ENCODE data around the gene NANOS3. TPM values are rescaled to one million over a fixed set of nuclear protein-coding genes. Genes with fewer than 3 reads are reported as not detected.

Gene NANOS3
- total and polyA plus RNA-seq, 2 of the 13 experiments (the other 11 are each of a cell fraction or from before 2014, with no cell fraction given) = 0.21 TPM; not detected in 1

GRCh38 chr19:13880059-13881043 is 3.4 kb downstream of the NANOS3 start (continued):
- TF ChIP-seq ZSCAN30 (CRISPR knock-in tag; IDR thresholded peaks at IDR 0.05) = no peak
- peak; percentile 45; the same call in 1 of the 2 replicates for TF ChIP-seq ZNF800 (CRISPR knock-in tag; IDR thresholded peaks at IDR 0.05)
- TF ChIP-seq SAP130 (CRISPR knock-in tag; IDR thresholded peaks at IDR 0.05; ENCODE audit: low read depth) = peak; percentile 80
- no peak for TF ChIP-seq KLF13 (CRISPR knock-in tag; IDR thresholded peaks at IDR 0.05)
- peak in 1 of 2 experiments; percentile 13; a peak in 1 of 4 replicates for TF ChIP-seq EP300 (IDR thresholded peaks at IDR 0.05; ENCODE audit: low read depth in 2 of 2, low read length in 2 of 2)
- TF ChIP-seq EP300 (CRISPR knock-in tag; IDR thresholded peaks at IDR 0.05; ENCODE audit: borderline replicate concordance) = no peak; the same call in 1 of the 2 replicates
- TF ChIP-seq TRIM24 (CRISPR knock-in tag; IDR thresholded peaks at IDR 0.05) = no peak
- TF ChIP-seq GATAD2A (CRISPR knock-in tag; IDR thresholded peaks at IDR 0.05) = peak; percentile 63
- TF ChIP-seq MBNL3 (CRISPR knock-in tag; conservative IDR thresholded peaks at IDR 0.05) = no peak
- no peak for TF ChIP-seq SPEN (CRISPR knock-in tag; IDR thresholded peaks at IDR 0.05; ENCODE audit: low read depth)
- peak; percentile 100 for TF ChIP-seq RAD21 (CRISPR knock-in tag; IDR thresholded peaks at IDR 0.05)
- no peak for TF ChIP-seq ZNF33B (CRISPR knock-in tag; IDR thresholded peaks at IDR 0.05)
- TF ChIP-seq NONO (IDR thresholded peaks at IDR 0.05) = no peak
- peak; percentile 54; the same call in 1 of the 2 replicates for TF ChIP-seq NONO (CRISPR knock-in tag; conservative IDR thresholded peaks at IDR 0.05)
- TF ChIP-seq SMAD3 (CRISPR knock-in tag; IDR thresholded peaks at IDR 0.05) = peak; percentile 79; the same call in 1 of the 2 replicates
- no peak for TF ChIP-seq RBFOX2 (IDR thresholded peaks at IDR 0.05; ENCODE audit: low read depth, low read length)
- no peak for TF ChIP-seq FOXJ3 (CRISPR knock-in tag; IDR thresholded peaks at IDR 0.05; ENCODE audit: borderline replicate concordance)
- no peak for TF ChIP-seq PHF20 (CRISPR knock-in tag; IDR thresholded peaks at IDR 0.05)
- TF ChIP-seq, protein P1, sequence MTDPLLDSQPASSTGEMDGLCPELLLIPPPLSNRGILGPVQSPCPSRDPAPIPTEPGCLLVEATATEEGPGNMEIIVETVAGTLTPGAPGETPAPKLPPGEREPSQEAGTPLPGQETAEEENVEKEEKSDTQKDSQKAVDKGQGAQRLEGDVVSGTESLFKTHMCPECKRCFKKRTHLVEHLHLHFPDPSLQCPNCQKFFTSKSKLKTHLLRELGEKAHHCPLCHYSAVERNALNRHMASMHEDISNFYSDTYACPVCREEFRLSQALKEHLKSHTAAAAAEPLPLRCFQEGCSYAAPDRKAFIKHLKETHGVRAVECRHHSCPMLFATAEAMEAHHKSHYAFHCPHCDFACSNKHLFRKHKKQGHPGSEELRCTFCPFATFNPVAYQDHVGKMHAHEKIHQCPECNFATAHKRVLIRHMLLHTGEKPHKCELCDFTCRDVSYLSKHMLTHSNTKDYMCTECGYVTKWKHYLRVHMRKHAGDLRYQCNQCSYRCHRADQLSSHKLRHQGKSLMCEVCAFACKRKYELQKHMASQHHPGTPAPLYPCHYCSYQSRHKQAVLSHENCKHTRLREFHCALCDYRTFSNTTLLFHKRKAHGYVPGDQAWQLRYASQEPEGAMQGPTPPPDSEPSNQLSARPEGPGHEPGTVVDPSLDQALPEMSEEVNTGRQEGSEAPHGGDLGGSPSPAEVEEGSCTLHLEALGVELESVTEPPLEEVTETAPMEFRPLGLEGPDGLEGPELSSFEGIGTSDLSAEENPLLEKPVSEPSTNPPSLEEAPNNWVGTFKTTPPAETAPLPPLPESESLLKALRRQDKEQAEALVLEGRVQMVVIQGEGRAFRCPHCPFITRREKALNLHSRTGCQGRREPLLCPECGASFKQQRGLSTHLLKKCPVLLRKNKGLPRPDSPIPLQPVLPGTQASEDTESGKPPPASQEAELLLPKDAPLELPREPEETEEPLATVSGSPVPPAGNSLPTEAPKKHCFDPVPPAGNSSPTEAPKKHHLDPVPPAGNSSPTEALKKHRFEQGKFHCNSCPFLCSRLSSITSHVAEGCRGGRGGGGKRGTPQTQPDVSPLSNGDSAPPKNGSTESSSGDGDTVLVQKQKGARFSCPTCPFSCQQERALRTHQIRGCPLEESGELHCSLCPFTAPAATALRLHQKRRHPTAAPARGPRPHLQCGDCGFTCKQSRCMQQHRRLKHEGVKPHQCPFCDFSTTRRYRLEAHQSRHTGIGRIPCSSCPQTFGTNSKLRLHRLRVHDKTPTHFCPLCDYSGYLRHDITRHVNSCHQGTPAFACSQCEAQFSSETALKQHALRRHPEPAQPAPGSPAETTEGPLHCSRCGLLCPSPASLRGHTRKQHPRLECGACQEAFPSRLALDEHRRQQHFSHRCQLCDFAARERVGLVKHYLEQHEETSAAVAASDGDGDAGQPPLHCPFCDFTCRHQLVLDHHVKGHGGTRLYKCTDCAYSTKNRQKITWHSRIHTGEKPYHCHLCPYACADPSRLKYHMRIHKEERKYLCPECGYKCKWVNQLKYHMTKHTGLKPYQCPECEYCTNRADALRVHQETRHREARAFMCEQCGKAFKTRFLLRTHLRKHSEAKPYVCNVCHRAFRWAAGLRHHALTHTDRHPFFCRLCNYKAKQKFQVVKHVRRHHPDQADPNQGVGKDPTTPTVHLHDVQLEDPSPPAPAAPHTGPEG (CRISPR knock-in tag; IDR thresholded peaks at IDR 0.05) = peak; percentile 56; the same call in 1 of the 2 replicates
- TF ChIP-seq PRMT3 (CRISPR knock-in tag; IDR thresholded peaks at IDR 0.05; ENCODE audit: borderline replicate concordance, low read depth) = no peak
- TF ChIP-seq, protein P2, sequence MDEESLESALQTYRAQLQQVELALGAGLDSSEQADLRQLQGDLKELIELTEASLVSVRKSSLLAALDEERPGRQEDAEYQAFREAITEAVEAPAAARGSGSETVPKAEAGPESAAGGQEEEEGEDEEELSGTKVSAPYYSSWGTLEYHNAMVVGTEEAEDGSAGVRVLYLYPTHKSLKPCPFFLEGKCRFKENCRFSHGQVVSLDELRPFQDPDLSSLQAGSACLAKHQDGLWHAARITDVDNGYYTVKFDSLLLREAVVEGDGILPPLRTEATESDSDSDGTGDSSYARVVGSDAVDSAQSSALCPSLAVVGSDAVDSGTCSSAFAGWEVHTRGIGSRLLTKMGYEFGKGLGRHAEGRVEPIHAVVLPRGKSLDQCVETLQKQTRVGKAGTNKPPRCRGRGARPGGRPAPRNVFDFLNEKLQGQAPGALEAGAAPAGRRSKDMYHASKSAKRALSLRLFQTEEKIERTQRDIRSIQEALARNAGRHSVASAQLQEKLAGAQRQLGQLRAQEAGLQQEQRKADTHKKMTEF (CRISPR knock-in tag; IDR thresholded peaks at IDR 0.05) = peak; percentile 88

Data from HepG2 (cell line).